OCI-LY1 (cell line): ENCODE results near the gene ZNF469.

ENCODE experiments used
- H2AFZ ChIP-seq: fragments of 200-600 bp; sonication (generic), shearing (Covaris generic); 2 replicates; pipeline ENCODE4 v1.6.0; 2014; ENCODE audit warnings: antibody characterized with exemption, mild to moderate bottlenecking, low read length
- H3F3A ChIP-seq: fragments of 200-600 bp; sonication (generic), shearing (Covaris generic); 2 replicates; pipeline ENCODE4 v1.6.0; 2014; ENCODE audit warnings: mild to moderate bottlenecking, antibody characterized with exemption, low read length, moderate library complexity; ENCODE audit not compliant: insufficient read depth
- H3K27ac ChIP-seq: fragments of 200-600 bp; sonication (generic); 2 replicates; pipeline ENCODE4 v1.5.1; 2014; ENCODE audit warnings: low read length, mixed run types, mild to moderate bottlenecking, low read depth; ENCODE audit not compliant: poor library complexity, severe bottlenecking
- H3K27me3 ChIP-seq: fragments of 200-600 bp; sonication (generic); 2 replicates; pipeline ENCODE4 v1.6.0; 2014; ENCODE audit warnings: antibody characterized with exemption, mild to moderate bottlenecking, low read length, moderate library complexity; ENCODE audit not compliant: insufficient read depth
- H3K36me3 ChIP-seq: fragments of 200-600 bp; sonication (generic); 2 replicates; pipeline ENCODE4 v1.6.1; 2014; ENCODE audit warnings: mild to moderate bottlenecking, antibody characterized with exemption, low read length, moderate library complexity, mixed read lengths; ENCODE audit not compliant: insufficient read depth
- H3K4me1 ChIP-seq: fragments of 200-600 bp; sonication (generic); 2 replicates; pipeline ENCODE4 v1.5.1; 2014; ENCODE audit warnings: mild to moderate bottlenecking, low read length, moderate library complexity; ENCODE audit not compliant: insufficient read depth, severe bottlenecking
- H3K4me2 ChIP-seq: fragments of 200-600 bp; sonication (generic), shearing (Covaris generic); 2 replicates; pipeline ENCODE4 v1.6.1; 2014; ENCODE audit warnings: low read length
- H3K4me3 ChIP-seq: fragments of 200-600 bp; sonication (generic); 2 replicates; pipeline ENCODE4 v1.5.1; 2014; ENCODE audit warnings: low read length, low read depth, mild to moderate bottlenecking, mixed read lengths; ENCODE audit not compliant: poor library complexity, severe bottlenecking
- H3K79me2 ChIP-seq: fragments of 200-600 bp; shearing (Covaris generic); 2 replicates; pipeline ENCODE4 v1.6.1; 2016; ENCODE audit warnings: mixed run types, low read length, mixed read lengths; ENCODE audit not compliant: insufficient read depth
- H3K9ac ChIP-seq: fragments of 200-600 bp; sonication (generic), shearing (Covaris generic); 2 replicates; pipeline ENCODE4 v1.6.1; 2014; ENCODE audit warnings: mild to moderate bottlenecking, low read length, mixed read lengths
- H3K9me2 ChIP-seq: fragments of 200-600 bp; sonication (generic), shearing (Covaris generic); 2 replicates; pipeline ENCODE4 v1.6.1; 2014; ENCODE audit warnings: low read depth, mild to moderate bottlenecking, low read length, mixed read lengths
- H3K9me3 ChIP-seq: fragments of 200-600 bp; shearing (Covaris generic); 2 replicates; pipeline ENCODE4 v1.6.1; 2014; ENCODE audit warnings: low read length, mixed read lengths
- H4K20me1 ChIP-seq: fragments of 200-600 bp; sonication (generic), shearing (Covaris generic); 2 replicates; pipeline ENCODE4 v1.6.0; 2016; ENCODE audit warnings: mild to moderate bottlenecking, low read length; ENCODE audit not compliant: insufficient read depth
- CTCF ChIP-seq: fragments of 200-600 bp; sonication (generic), shearing (Covaris generic); IDR thresholded peaks from 2 replicates; pipeline ENCODE4 v1.5.1; 2017; ENCODE audit warnings: mild to moderate bottlenecking, antibody characterized with exemption, low read length, moderate library complexity, mixed read lengths
- EZH2 ChIP-seq: fragments of 200-600 bp; sonication (generic), shearing (Covaris generic); IDR thresholded peaks from 2 replicates; pipeline ENCODE4 v1.8.0; 2017; ENCODE audit warnings: borderline replicate concordance, mixed run types, mild to moderate bottlenecking, antibody characterized with exemption, low read length, moderate library complexity, mixed read lengths

The ZNF469 gene

GRCh38 chr16:88391144-88391850 lies 8.5 kb downstream of the ZNF469 start:
- no peak overlapping the region for H3K4me2 ChIP-seq
- H4K20me1 ChIP-seq = no peaks in the 10 kb centered on the region
- no peak overlapping the region for H3K4me3 ChIP-seq
- H3K4me1 ChIP-seq = no peaks in the 10 kb centered on the region
- no peaks in the 10 kb centered on the region for H3F3A ChIP-seq
- no peak for TF ChIP-seq CTCF
- TF ChIP-seq EZH2 = no peak
- no peaks in the 10 kb centered on the region for H3K79me2 ChIP-seq
- H3K9ac ChIP-seq = no peak overlapping the region
- H3K9me2 ChIP-seq = no peaks in the 10 kb centered on the region
- H3K9me3 ChIP-seq = no peaks in the 10 kb centered on the region
- H3K36me3 ChIP-seq = no peaks in the 10 kb centered on the region
- H3K27ac ChIP-seq = no peak overlapping the region
- no peak overlapping the region for H2AFZ ChIP-seq
- no peaks in the 10 kb centered on the region; the same call in 1 of the 2 replicates for H3K27me3 ChIP-seq

DNA sequence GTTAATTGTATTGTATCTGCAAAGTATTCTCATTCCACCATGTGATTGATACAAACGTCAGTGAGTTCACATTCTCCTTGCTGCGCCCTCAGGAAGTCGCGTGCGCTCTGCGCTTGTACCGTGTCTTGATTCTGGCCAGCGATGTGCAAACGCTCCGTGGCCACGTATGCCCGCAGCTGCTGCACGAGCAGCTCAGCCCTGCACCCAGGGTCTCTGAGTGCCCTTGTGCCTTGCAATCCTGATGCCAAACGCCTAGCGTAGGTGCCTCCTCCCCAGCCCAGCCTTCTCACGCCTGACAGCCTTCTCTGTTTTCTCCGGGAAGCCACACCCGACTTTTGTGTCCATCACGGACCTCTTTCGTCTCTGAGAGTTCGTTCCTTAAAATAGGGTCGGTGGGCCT lies 9.4 kb downstream of the ZNF469 start:
- Histone ChIP-seq H3K4me3 (no peak overlapping the region), H3K36me3 (no peaks in the 10 kb centered on the region)

GRCh38 chr16:88392616-88393015 lies 9.9 kb downstream of the ZNF469 start:
- Histone ChIP-seq H3K4me2 (no peak overlapping the region), H2AFZ (no peak overlapping the region), H4K20me1 (no peaks in the 10 kb centered on the region), H3K9me3 (no peaks in the 10 kb centered on the region), H3K9me2 (no peaks in the 10 kb centered on the region), H3K79me2 (no peaks in the 10 kb centered on the region), H3K4me1 (no peaks in the 10 kb centered on the region), H3K27ac (no peak overlapping the region), H3K9ac (no peak overlapping the region), H3K36me3 (no peaks in the 10 kb centered on the region), H3K4me3 (no peak overlapping the region), H3F3A (no peaks in the 10 kb centered on the region), H3K27me3 (peaks cover 3% of the 10 kb centered on the region; the same call in 1 of the 2 replicates)
- TF ChIP-seq EZH2 (no peak), CTCF (no peak)

More for the DNA sequence above, 9.4 kb downstream of the ZNF469 start:
- H2AFZ ChIP-seq = no peak overlapping the region
- no peak overlapping the region for H3K9ac ChIP-seq
- H3K4me2 ChIP-seq = no peak overlapping the region
- H3K9me3 ChIP-seq = no peaks in the 10 kb centered on the region
- no peaks in the 10 kb centered on the region for H3F3A ChIP-seq
- H4K20me1 ChIP-seq = no peaks in the 10 kb centered on the region
- H3K27me3 ChIP-seq = peaks cover 3% of the 10 kb centered on the region; the same call in 1 of the 2 replicates
- no peaks in the 10 kb centered on the region for H3K79me2 ChIP-seq
- no peak overlapping the region for H3K27ac ChIP-seq
- TF ChIP-seq EZH2 = no peak
- no peak for TF ChIP-seq CTCF
- H3K4me1 ChIP-seq = no peaks in the 10 kb centered on the region
- no peaks in the 10 kb centered on the region for H3K9me2 ChIP-seq
